GM21367 (cell line): Measurements from ENCODE around the gene KLHL25.
"Not testable (repeated sequence)": the region's sequence is repeated elsewhere in the genome, so short reads cannot be mapped to it uniquely, and the experiment has no call there.

Experiments
- ATAC-seq: cut with Tn5 transposase; IDR thresholded peaks from one replicate; pipeline ENCODE4 v1.9.1; 2021; ENCODE audit not compliant: unreplicated experiment

KLHL25 gene

GRCh38 chr15:85805420-85805819, 10.7 kb upstream of the KLHL25 start:
- no peak for ATAC-seq

GRCh38 chr15:85804481-85805170, 9.9 kb upstream of the KLHL25 start:
- ATAC-seq, result no peak

- not testable (repeated sequence) for ATAC-seq
Observed at GRCh38 chr15:85802617-85803016, 7.9 kb upstream of the KLHL25 start.

GRCh38 chr15:85800478-85801123, 5.9 kb upstream of the KLHL25 start:
- no peak for ATAC-seq

- not testable (repeated sequence) for ATAC-seq
Observed at GRCh38 chr15:85796371-85796770, 1.6 kb upstream of the KLHL25 start.

GRCh38 chr15:85795337-85796305, 896 bp upstream of the KLHL25 start:
- ATAC-seq, result no peak

GRCh38 chr15:85793641-85794597, 806 bp downstream of the KLHL25 start:
- peak; percentile 33 for ATAC-seq

GRCh38 chr15:85792912-85793590, 1.7 kb downstream of the KLHL25 start:
- no peak for ATAC-seq

GRCh38 chr15:85792102-85792731, 2.5 kb downstream of the KLHL25 start:
- ATAC-seq, result no peak

GRCh38 chr15:85789496-85789875, 5.2 kb downstream of the KLHL25 start:
- no peak for ATAC-seq

- ATAC-seq, result no peak
Observed at GRCh38 chr15:85788771-85789495, 5.8 kb downstream of the KLHL25 start.

- ATAC-seq, result no peak
Observed at GRCh38 chr15:85786781-85787114, 8.0 kb downstream of the KLHL25 start.

- ATAC-seq, result no peak
Observed at GRCh38 chr15:85785887-85786780, 8.6 kb downstream of the KLHL25 start.

- no peak for ATAC-seq
Observed at GRCh38 chr15:85782064-85782463, 12.7 kb downstream of the KLHL25 start.

GRCh38 chr15:85781099-85781498, 13.6 kb downstream of the KLHL25 start:
- no peak for ATAC-seq

- ATAC-seq, result no peak
Observed at GRCh38 chr15:85780225-85780985, 14.3 kb downstream of the KLHL25 start.

- no peak for ATAC-seq
Observed at GRCh38 chr15:85779249-85779648, 15.5 kb downstream of the KLHL25 start.
